Neural progenitor cell (in vitro differentiated cells): ENCODE results near the gene PLEKHO2.

Source experiments
- EZH2 ChIP-seq: fragments of 200-600 bp; sonication (generic); IDR thresholded peaks from 2 replicates; pipeline ENCODE4 v1.6.1; 2017; ENCODE audit warnings: antibody characterized with exemption, mild to moderate bottlenecking, moderate library complexity
- TF ChIP-seq, protein P1 (sequence below): fragments of 200-600 bp; sonication (generic); IDR thresholded peaks from 2 replicates; pipeline ENCODE4 v1.5.1; 2017; ENCODE audit warnings: antibody characterized with exemption, mild to moderate bottlenecking

- TF ChIP-seq, protein P1, sequence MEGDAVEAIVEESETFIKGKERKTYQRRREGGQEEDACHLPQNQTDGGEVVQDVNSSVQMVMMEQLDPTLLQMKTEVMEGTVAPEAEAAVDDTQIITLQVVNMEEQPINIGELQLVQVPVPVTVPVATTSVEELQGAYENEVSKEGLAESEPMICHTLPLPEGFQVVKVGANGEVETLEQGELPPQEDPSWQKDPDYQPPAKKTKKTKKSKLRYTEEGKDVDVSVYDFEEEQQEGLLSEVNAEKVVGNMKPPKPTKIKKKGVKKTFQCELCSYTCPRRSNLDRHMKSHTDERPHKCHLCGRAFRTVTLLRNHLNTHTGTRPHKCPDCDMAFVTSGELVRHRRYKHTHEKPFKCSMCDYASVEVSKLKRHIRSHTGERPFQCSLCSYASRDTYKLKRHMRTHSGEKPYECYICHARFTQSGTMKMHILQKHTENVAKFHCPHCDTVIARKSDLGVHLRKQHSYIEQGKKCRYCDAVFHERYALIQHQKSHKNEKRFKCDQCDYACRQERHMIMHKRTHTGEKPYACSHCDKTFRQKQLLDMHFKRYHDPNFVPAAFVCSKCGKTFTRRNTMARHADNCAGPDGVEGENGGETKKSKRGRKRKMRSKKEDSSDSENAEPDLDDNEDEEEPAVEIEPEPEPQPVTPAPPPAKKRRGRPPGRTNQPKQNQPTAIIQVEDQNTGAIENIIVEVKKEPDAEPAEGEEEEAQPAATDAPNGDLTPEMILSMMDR: no peak
- TF ChIP-seq EZH2: no peak
Measured at GRCh38 chr15:64865126-64865997, 23.6 kb downstream of the PLEKHO2 start.
